Measurements from ENCODE around the gene RPP40.

- TF ChIP-seq CTCF (IDR thresholded peaks at IDR 0.05 in 2 of 3, conservative IDR thresholded peaks at IDR 0.05 in 1 of 3; ENCODE audit: borderline replicate concordance in 1 of 3, insufficient read depth in 1 of 3, low read depth in 2 of 3, low read length in 2 of 3) (no peak), POLR2AphosphoS5 (IDR thresholded peaks at IDR 0.05; ENCODE audit: low read depth, low read length) (no peak)
Observed at GRCh38 chr6:4964675-4965561, 38.9 kb downstream of the RPP40 start.
